GM12892 (cell line): ENCODE data around the gene PACS1.

Source experiments
- POLR2A ChIP-seq: IDR thresholded peaks from 2 replicates; pipeline ENCODE4 v1.6.1; 2011; ENCODE audit warnings: low read depth, low read length, control low read depth
- POLR2AphosphoS5 ChIP-seq: IDR thresholded peaks from 2 replicates; pipeline ENCODE4 v1.6.1; 2011; ENCODE audit warnings: low read depth, low read length, control low read depth

- TF ChIP-seq POLR2A (no peak), POLR2AphosphoS5 (no peak)
Observed at GRCh38 chr11:66204412-66204811, 134.3 kb downstream of the PACS1 start.
